NCI-H1048 (cell line): ENCODE data around the gene NFIA.

Source experiments
- DNase-seq: peaks from one replicate; lab custom pipeline; 2025; lab: John Stamatoyannopoulos, UW

The NFIA gene

GRCh38 chr1:61434276-61434675 is 351.9 kb downstream of the NFIA start:
- DNase-seq: no peak

- no peak for DNase-seq
Measured at GRCh38 chr1:61435226-61435625, 352.9 kb downstream of the NFIA start.

- DNase-seq: no peak
Measured at GRCh38 chr1:61436016-61436415, 353.7 kb downstream of the NFIA start.

GRCh38 chr1:61436491-61437120 is 354.2 kb downstream of the NFIA start:
- no peak for DNase-seq

- no peak for DNase-seq
Measured at GRCh38 chr1:61439234-61439633, 356.9 kb downstream of the NFIA start.

- no peak for DNase-seq
Measured at GRCh38 chr1:61441723-61442262, 359.4 kb downstream of the NFIA start.

- no peak for DNase-seq
Measured at GRCh38 chr1:61442544-61442943, 360.2 kb downstream of the NFIA start.

GRCh38 chr1:61444288-61444687 is 361.9 kb downstream of the NFIA start:
- DNase-seq: no peak

- DNase-seq: no peak
Measured at GRCh38 chr1:61445269-61445825, 363.0 kb downstream of the NFIA start.

GRCh38 chr1:61446531-61446991 is 364.2 kb downstream of the NFIA start:
- no peak for DNase-seq

GRCh38 chr1:61447106-61447967 is 365.0 kb downstream of the NFIA start:
- no peak for DNase-seq

GRCh38 chr1:61447968-61448430 is 365.6 kb downstream of the NFIA start:
- no peak for DNase-seq

GRCh38 chr1:61448914-61449313 is 366.6 kb downstream of the NFIA start:
- DNase-seq: no peak

- no peak for DNase-seq
Measured at GRCh38 chr1:61449410-61449809, 367.0 kb downstream of the NFIA start.

- DNase-seq: no peak
Measured at GRCh38 chr1:61450454-61450853, 368.1 kb downstream of the NFIA start.

GRCh38 chr1:61450872-61451571 is 368.7 kb downstream of the NFIA start:
- DNase-seq: no peak

GRCh38 chr1:61451572-61451968 is 369.2 kb downstream of the NFIA start:
- no peak for DNase-seq

GRCh38 chr1:61452176-61453035 is 370.0 kb downstream of the NFIA start:
- no peak for DNase-seq

- DNase-seq: peak; percentile 55
Measured at GRCh38 chr1:61453111-61453961, 371.0 kb downstream of the NFIA start.

GRCh38 chr1:61455400-61455799 is 373.0 kb downstream of the NFIA start:
- DNase-seq: no peak
